GM12878 (cell line): ENCODE data around the gene CDC37.
A peak's percentile ranks its signal among the peaks of the same experiment; 100 is the strongest.

Source experiments
- CREB1 ChIP-seq: IDR thresholded peaks from 2 replicates; pipeline ENCODE4 v1.6.1; 2012; ENCODE audit warnings: low read depth, mild to moderate bottlenecking, inconsistent platforms
- POLR2A ChIP-seq: IDR thresholded peaks from 2 replicates; pipeline ENCODE4 v1.6.1; 2011; ENCODE audit warnings: low read depth, mild to moderate bottlenecking, low read length
- SP1 ChIP-seq: IDR thresholded peaks from one replicate; pipeline ENCODE4 v1.6.1; 2011; ENCODE audit warnings: low read depth, low read length
- TF ChIP-seq, protein P1 (sequence below): fragments of 450-650 bp; formaldehyde crosslinking; IDR thresholded peaks from 2 replicates; pipeline ENCODE4 v1.4.0; 2020; ENCODE audit warnings: mild to moderate bottlenecking, moderate library complexity

DNA sequence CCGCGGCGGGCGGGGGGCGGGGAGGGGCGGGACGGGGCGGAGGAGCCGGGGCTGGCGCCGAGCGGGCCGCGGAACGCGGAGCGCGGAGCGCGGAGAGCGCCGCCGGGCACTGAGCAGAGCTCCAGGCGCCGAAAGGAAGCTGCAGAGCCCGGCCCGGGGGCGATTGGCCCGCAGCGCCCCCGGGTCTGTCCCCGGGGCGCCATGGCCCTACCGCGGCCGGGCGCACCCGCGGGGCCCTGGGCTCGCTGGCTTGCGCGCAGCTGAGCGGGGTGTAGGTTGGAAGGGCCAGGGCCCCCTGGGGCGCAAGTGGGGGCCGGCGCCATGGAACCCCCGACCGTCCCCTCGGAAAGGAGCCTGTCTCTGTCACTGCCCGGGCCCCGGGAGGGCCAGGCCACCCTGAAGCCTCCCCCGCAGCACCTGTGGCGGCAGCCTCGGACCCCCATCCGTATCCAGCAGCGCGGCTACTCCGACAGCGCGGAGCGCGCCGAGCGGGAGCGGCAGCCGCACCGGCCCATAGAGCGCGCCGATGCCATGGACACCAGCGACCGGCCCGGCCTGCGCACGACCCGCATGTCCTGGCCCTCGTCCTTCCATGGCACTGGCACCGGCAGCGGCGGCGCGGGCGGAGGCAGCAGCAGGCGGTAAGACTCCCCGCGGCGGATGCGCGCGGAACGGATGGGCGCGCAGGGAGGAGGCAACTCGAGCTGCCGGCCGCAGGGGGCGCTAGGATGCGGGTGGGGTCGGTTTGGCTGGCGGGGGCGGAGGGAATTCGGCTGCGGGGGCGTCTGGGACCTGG lies 17.3 kb upstream of the CDC37 start, which contains the start of gene PDE4A:
- TF ChIP-seq POLR2A (peak; percentile 65; the same call in 1 of the 2 replicates), CREB1 (no peak), SP1 (no peak)
- TF ChIP-seq, protein P1, sequence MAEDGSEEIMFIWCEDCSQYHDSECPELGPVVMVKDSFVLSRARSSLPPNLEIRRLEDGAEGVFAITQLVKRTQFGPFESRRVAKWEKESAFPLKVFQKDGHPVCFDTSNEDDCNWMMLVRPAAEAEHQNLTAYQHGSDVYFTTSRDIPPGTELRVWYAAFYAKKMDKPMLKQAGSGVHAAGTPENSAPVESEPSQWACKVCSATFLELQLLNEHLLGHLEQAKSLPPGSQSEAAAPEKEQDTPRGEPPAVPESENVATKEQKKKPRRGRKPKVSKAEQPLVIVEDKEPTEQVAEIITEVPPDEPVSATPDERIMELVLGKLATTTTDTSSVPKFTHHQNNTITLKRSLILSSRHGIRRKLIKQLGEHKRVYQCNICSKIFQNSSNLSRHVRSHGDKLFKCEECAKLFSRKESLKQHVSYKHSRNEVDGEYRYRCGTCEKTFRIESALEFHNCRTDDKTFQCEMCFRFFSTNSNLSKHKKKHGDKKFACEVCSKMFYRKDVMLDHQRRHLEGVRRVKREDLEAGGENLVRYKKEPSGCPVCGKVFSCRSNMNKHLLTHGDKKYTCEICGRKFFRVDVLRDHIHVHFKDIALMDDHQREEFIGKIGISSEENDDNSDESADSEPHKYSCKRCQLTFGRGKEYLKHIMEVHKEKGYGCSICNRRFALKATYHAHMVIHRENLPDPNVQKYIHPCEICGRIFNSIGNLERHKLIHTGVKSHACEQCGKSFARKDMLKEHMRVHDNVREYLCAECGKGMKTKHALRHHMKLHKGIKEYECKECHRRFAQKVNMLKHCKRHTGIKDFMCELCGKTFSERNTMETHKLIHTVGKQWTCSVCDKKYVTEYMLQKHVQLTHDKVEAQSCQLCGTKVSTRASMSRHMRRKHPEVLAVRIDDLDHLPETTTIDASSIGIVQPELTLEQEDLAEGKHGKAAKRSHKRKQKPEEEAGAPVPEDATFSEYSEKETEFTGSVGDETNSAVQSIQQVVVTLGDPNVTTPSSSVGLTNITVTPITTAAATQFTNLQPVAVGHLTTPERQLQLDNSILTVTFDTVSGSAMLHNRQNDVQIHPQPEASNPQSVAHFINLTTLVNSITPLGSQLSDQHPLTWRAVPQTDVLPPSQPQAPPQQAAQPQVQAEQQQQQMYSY (CRISPR knock-in tag), result no peak
